Fibroblast of villous mesenchyme (primary cell): ENCODE results near the gene TGIF2. TPM values are rescaled to one million over a fixed set of nuclear protein-coding genes. Genes with fewer than 3 reads are reported as not detected.
"Not testable (repeated sequence)": the region's sequence is repeated elsewhere in the genome, so short reads cannot be mapped to it uniquely, and the experiment has no call there.

Experiments
- DNase-seq: peaks from one replicate; pipeline ENCODE4 v3.0.0-alpha.2; 2010; ENCODE audit warnings: low read depth
- H3K4me3 ChIP-seq: 2 replicates; pipeline ENCODE4 v1.5.1; 2011; ENCODE audit warnings: low read depth, mild to moderate bottlenecking, low read length
- CTCF ChIP-seq: IDR thresholded peaks from 2 replicates; pipeline ENCODE4 v1.5.1; 2012; ENCODE audit warnings: low read depth, mild to moderate bottlenecking, low read length; ENCODE audit not compliant: insufficient read depth
- total RNA-seq: library from RNA; depleted of rRNA; stranded (reverse); fragments of >200 nt; gene quantifications from 2 replicates; pipeline ENCODE4 v1.2.3, GENCODE V29; 2012

Gene TGIF2
- total RNA-seq, 1 donor, result 10.4 TPM

GRCh38 chr20:36563374-36563773, 10.0 kb upstream of the TGIF2 start:
- TF ChIP-seq CTCF, result no peak
- no peak overlapping the region for H3K4me3 ChIP-seq
- DNase-seq, result no peak

DNA sequence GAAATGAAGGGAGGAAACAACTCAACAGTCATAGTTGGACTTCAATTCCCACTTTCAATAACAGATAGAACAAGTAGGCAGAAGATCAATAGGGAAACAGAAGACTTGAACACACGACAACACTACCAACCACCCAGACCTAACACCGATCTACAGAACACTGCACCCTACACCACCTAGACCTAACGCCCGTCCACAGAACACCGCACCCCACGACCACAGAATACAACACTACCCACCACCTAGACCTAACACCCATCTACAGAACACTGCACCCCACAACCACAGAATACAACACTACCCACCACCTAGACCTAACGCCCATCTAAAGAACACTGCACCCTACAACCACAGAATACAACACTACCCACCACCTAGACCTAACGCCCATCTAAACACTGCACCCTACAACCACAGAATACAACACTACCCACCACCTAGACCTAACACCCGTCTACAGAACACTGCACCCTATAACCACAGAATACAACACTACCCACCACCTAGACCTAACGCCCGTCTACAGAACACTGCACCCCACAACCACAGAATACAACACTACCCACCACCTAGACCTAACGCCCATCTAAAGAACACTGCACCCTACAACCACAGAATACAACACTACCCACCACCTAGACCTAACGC, 9.2 kb upstream of the TGIF2 start:
- not testable (repeated sequence) for DNase-seq, H3K4me3 ChIP-seq

- not testable (repeated sequence) for H3K4me3 ChIP-seq
Observed at GRCh38 chr20:36564726-36565121, 8.7 kb upstream of the TGIF2 start.

DNA sequence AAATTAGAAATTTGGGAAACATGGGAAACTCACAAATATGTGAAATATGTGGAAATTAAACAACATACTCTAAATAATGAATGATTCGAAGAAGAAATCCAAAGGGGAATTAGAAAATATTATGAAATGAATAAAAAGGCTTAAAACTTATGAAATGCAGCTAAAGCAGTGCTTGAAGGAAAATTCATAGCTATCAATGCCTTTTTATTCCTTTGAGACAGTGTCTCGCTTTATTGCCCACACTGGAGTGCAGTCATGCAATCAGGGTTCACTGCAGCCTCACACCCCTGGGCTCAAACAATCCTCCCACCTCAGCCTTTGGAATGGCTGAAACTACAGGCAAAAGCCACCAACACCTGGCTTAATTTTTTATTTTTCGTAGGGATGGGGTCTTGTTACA, 7.9 kb upstream of the TGIF2 start:
- DNase-seq, result no peak
- H3K4me3 ChIP-seq, result no peak overlapping the region
- no peak for TF ChIP-seq CTCF

More at GRCh38 chr20:36564726-36565121, 8.7 kb upstream of the TGIF2 start:
- DNase-seq, result not testable (repeated sequence)

DNA sequence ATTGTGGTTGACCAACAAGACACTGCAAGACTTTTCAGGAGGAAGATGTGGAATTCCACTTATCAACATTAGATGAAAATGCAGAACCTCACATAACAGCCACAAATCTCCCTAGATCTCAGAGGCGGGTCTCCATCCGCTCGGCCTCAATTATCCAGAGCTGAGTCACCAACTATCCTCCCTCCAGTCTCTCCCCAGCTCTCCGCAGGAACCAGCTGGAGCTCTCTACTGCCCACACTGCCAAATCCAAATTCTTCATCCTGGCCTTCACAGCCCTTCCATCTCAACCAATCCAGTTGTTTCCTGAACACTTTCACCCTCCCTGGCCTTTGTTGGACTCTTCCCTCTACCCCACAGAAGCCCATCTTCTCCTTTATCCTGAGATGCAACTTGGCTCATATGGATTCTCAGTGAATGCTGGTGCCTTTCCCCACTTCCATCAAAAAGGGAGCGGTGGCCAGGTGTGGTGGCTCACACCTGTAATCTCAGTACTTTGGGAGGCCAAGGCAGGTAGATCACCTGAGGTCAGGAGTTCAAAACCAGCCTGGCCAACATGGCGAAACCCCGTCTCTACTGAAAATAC, 3.5 kb upstream of the TGIF2 start:
- no peak for TF ChIP-seq CTCF
- no peak overlapping the region for H3K4me3 ChIP-seq
- DNase-seq, result peak; percentile 33

DNA sequence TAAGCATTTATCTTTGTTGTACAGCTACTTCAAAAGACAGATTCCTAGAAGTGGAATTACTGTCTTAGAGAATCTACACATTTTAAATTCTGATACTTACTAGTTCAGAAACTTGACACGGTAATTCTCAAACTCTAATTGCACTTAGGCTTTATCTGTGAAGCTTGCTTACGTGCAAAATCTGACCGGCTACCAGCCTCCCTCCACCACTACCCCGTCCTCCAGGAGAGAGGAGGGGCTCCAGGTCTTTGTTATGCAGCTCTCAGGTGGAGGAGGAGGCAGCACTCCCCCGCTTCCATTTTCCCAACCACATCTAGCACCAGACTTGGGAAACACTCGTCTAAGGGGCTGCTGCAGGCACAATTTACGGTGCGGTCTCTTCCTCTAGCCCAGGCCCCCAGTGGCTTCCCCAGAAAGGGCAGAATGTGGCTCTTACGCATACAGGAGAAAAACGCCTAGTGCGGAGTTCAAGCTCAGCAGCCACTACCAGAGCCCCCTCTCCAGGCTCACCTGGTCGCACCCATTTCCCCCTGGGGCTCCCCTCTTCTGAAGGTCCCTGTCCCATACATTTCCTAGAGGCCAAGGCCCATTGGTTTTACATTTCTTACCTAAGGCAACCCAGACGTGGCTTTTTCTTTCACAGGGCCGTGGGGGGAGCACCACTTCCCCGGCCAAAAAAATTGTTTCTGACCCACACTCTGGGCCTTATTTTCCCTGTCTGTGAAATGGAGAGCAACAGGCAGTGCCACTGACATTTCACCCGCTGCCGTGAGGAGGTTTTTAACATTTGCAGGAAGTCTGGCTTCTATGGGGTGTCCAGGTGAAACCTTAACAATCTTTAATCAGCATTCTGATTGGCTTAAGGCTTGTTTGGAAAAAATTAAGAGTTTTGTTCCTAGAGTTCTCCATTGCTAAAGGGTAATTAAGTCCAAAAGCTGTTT, 1.6 kb upstream of the TGIF2 start:
- TF ChIP-seq CTCF, result no peak
- no peak overlapping the region for H3K4me3 ChIP-seq
- DNase-seq, result no peak

GRCh38 chr20:36572701-36573102, 695 bp upstream of the TGIF2 start:
- peak overlapping the region; percentile 57 for H3K4me3 ChIP-seq
- DNase-seq, result peak; percentile 24

More at GRCh38 chr20:36572701-36573102, 695 bp upstream of the TGIF2 start:
- no peak for TF ChIP-seq CTCF
